ENCODE measurements around the gene VOPP1. TPM values are rescaled to one million over a fixed set of nuclear protein-coding genes. Genes with fewer than 3 reads are reported as not detected.

VOPP1 gene
- total and polyA plus RNA-seq, 9 of the 15 experiments (the other 6 are each of a cell fraction or from before 2014, with no cell fraction given): 8.2 to 45.8 (median 31.2) TPM

DNA sequence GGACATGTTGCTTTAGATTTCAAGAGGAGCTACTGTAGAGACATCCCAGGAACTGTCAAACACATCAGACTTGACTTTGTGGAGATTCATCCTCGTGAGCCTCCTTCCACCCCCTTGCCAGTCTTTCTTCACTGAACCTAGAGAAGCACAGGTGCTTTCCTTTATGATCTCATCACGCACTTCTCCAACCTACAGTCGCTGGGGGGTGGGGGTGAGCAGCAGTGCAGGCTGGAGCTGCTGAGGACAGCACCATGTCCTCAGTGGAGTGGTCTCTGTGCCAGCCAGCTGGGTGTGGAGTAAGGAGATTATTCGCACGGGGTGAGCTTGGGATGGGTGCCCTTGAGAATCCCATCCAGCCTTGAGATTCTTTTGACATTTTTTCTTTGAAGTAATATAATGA is 88.1 kb downstream of the VOPP1 start:
- ATAC-seq (peak; percentile 23; the same call in 1 of the 3 replicates), DNase-seq (ENCODE audit: extremely low read depth in 1 of 4, low spot score in 3 of 4) (no peak), FAIRE-seq (no peak)
- WGBS (ENCODE audit: insufficient coverage, low coverage, missing lambda C conversion rate): 72% methylated on average over 5 of the region's 5 CpGs
- Histone ChIP-seq H3K9me1 (ENCODE audit: control insufficient read depth, insufficient read depth, low read length) (no peaks in the 10 kb centered on the region), H3K9ac (ENCODE audit: insufficient read depth in 1 of 2, low read depth in 2 of 2, low read length in 2 of 2) (peak overlapping the region in 1 of 2 experiments; percentile 60; a peak in 1 of 4 replicates), H4K20me1 (replicated peaks; ENCODE audit: control insufficient read depth, insufficient read depth, low read length) (no peaks in the 10 kb centered on the region; the same call in 1 of the 2 replicates), H3K79me2 (ENCODE audit: control insufficient read depth, insufficient read depth, low read length) (no peaks in the 10 kb centered on the region), H3K9me3 (replicated peaks; ENCODE audit: control insufficient read depth, insufficient read depth, low read depth, low read length) (no peaks in the 10 kb centered on the region), H3K36me3 (ENCODE audit: control insufficient read depth, insufficient read depth, low read length) (peaks cover 3% of the 10 kb centered on the region; the same call in 1 of the 3 replicates), H2AFZ (ENCODE audit: low read depth, low read length) (no peak overlapping the region), H3K4me2 (ENCODE audit: insufficient read depth, low read length) (no peak overlapping the region), H3K27me3 (ENCODE audit: control insufficient read depth in 2 of 2, insufficient read depth in 2 of 2, low read length in 2 of 2) (no peaks in the 10 kb centered on the region), H3K4me1 (replicated peaks in 1 of 2; ENCODE audit: control insufficient read depth in 2 of 2, insufficient read depth in 2 of 2, low read length in 2 of 2) (peaks cover 3 to 6% of the 10 kb centered on the region in 2 experiments; a peak in 2 of 5 replicates), H3K4me3 (no peak overlapping the region), H3K27ac (ENCODE audit: extremely low read depth, low read depth, low read length) (no peak overlapping the region)
- ChIA-PET CTCF (ENCODE audit: low intra/inter-chr PET ratio) (no interaction called here), POLR2A (interaction anchor here (0.5 to 0.6 kb wide), 2 partner anchors 14 to 60 kb away, joined by 4 to 5 read pairs; no protein-coding TSS in a partner anchor)
- intact Hi-C loops (cut with micrococcal nuclease) (no loop called here), in situ Hi-C loops (cut with MboI) (no loop called here)
- TF ChIP-seq, protein P1, sequence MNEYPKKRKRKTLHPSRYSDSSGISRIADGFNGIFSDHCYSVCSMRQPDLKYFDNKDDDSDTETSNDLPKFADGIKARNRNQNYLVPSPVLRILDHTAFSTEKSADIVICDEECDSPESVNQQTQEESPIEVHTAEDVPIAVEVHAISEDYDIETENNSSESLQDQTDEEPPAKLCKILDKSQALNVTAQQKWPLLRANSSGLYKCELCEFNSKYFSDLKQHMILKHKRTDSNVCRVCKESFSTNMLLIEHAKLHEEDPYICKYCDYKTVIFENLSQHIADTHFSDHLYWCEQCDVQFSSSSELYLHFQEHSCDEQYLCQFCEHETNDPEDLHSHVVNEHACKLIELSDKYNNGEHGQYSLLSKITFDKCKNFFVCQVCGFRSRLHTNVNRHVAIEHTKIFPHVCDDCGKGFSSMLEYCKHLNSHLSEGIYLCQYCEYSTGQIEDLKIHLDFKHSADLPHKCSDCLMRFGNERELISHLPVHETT (CRISPR knock-in tag; conservative IDR thresholded peaks at IDR 0.05 in 1 of 2, IDR thresholded peaks at IDR 0.05 in 1 of 2): no peak
- TF ChIP-seq CBFA2T2 (conservative IDR thresholded peaks at IDR 0.05): no peak
- TF ChIP-seq RBFOX2 (IDR thresholded peaks at IDR 0.05; ENCODE audit: low read depth, low read length): no peak
- no peak for TF ChIP-seq MECOM (CRISPR knock-in tag; IDR thresholded peaks at IDR 0.05)
- TF ChIP-seq NR4A1 (CRISPR knock-in tag; IDR thresholded peaks at IDR 0.05): no peak
- TF ChIP-seq NR4A1 (tag; IDR thresholded peaks at IDR 0.05): no peak
- TF ChIP-seq TAF9B (IDR thresholded peaks at IDR 0.05; ENCODE audit: partially characterized antibody): no peak
- no peak for TF ChIP-seq ZNF764 (CRISPR knock-in tag; IDR thresholded peaks at IDR 0.05; ENCODE audit: low read depth)
- TF ChIP-seq ARNT (IDR thresholded peaks at IDR 0.05): no peak
- BruUV-seq (replicated peaks): no TSS peak
